Measurements from ENCODE around the gene ZNF860.

DNA sequence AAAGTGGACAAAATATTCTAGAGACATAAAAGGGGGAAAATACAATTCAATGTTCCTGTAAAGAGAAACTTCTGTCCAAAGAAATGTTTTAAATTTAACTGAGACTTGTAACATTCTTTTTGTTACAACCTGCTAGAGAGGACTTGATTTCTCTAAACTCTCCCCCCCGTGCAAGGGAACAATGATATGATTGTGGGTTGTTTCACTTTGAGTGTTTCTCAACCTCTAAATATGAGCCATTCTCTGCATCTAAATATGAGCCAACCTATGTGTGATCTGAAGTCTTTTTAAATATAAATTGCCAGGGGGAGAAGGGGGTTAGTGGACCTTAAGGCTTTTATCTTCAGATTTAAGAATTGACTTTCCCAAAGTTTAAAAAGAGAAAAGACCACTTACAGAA is 14.6 kb downstream of the ZNF860 start:
- TF ChIP-seq, protein P1, sequence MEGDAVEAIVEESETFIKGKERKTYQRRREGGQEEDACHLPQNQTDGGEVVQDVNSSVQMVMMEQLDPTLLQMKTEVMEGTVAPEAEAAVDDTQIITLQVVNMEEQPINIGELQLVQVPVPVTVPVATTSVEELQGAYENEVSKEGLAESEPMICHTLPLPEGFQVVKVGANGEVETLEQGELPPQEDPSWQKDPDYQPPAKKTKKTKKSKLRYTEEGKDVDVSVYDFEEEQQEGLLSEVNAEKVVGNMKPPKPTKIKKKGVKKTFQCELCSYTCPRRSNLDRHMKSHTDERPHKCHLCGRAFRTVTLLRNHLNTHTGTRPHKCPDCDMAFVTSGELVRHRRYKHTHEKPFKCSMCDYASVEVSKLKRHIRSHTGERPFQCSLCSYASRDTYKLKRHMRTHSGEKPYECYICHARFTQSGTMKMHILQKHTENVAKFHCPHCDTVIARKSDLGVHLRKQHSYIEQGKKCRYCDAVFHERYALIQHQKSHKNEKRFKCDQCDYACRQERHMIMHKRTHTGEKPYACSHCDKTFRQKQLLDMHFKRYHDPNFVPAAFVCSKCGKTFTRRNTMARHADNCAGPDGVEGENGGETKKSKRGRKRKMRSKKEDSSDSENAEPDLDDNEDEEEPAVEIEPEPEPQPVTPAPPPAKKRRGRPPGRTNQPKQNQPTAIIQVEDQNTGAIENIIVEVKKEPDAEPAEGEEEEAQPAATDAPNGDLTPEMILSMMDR (IDR thresholded peaks at IDR 0.05), result no peak
- TF ChIP-seq POLR2AphosphoS5 (IDR thresholded peaks at IDR 0.05; ENCODE audit: insufficient read depth in 1 of 2, low read depth in 1 of 2), result no peak
